ENCODE data around the gene ADAMTSL1. TPM values are rescaled to one million over a fixed set of nuclear protein-coding genes. Genes with fewer than 3 reads are reported as not detected.

Gene ADAMTSL1
- total RNA-seq, 2 experiments from 2014 or later = not detected

GRCh38 chr9:18555105-18555883 lies 81.3 kb downstream of the ADAMTSL1 start:
- Mint-ChIP-seq H3K27ac (no peak overlapping the region), H3K9me3 (peaks cover 4% of the 10 kb centered on the region), H3K36me3 (ENCODE audit: low read depth) (no peaks in the 10 kb centered on the region), H3K27me3 (no peaks in the 10 kb centered on the region), H3K4me3 (no peak overlapping the region), H3K4me1 (ENCODE audit: low read depth) (no peaks in the 10 kb centered on the region)
- ATAC-seq (no peak), DNase-seq (no peak)
- ChIA-PET POLR2A (no interaction called here), CTCF (no interaction called here)
- TF ChIP-seq, protein P1, sequence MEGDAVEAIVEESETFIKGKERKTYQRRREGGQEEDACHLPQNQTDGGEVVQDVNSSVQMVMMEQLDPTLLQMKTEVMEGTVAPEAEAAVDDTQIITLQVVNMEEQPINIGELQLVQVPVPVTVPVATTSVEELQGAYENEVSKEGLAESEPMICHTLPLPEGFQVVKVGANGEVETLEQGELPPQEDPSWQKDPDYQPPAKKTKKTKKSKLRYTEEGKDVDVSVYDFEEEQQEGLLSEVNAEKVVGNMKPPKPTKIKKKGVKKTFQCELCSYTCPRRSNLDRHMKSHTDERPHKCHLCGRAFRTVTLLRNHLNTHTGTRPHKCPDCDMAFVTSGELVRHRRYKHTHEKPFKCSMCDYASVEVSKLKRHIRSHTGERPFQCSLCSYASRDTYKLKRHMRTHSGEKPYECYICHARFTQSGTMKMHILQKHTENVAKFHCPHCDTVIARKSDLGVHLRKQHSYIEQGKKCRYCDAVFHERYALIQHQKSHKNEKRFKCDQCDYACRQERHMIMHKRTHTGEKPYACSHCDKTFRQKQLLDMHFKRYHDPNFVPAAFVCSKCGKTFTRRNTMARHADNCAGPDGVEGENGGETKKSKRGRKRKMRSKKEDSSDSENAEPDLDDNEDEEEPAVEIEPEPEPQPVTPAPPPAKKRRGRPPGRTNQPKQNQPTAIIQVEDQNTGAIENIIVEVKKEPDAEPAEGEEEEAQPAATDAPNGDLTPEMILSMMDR (IDR thresholded peaks at IDR 0.05) = no peak
- intact Hi-C loops (cut with micrococcal nuclease) = no loop called here

GRCh38 chr9:18564018-18564880 lies 90.3 kb downstream of the ADAMTSL1 start:
- intact Hi-C loops (cut with micrococcal nuclease) = no loop called here
- no peaks in the 10 kb centered on the region for H3K36me3 Mint-ChIP-seq (ENCODE audit: low read depth)
- TF ChIP-seq, protein P1 (IDR thresholded peaks at IDR 0.05) = no peak

GRCh38 chr9:18566121-18566520 lies 92.2 kb downstream of the ADAMTSL1 start:
- Mint-ChIP-seq H3K4me1 (ENCODE audit: low read depth) (no peaks in the 10 kb centered on the region), H3K36me3 (ENCODE audit: low read depth) (no peaks in the 10 kb centered on the region), H3K27me3 (no peaks in the 10 kb centered on the region), H3K9me3 (peaks cover 5% of the 10 kb centered on the region), H3K4me3 (no peak overlapping the region), H3K27ac (no peak overlapping the region)
- intact Hi-C loops (cut with micrococcal nuclease) = no loop called here
- ChIA-PET POLR2A (no interaction called here), CTCF (no interaction called here)
- ATAC-seq = no peak
- TF ChIP-seq, protein P1 (IDR thresholded peaks at IDR 0.05) = no peak
- DNase-seq = no peak

More at GRCh38 chr9:18564018-18564880, 90.3 kb downstream of the ADAMTSL1 start:
- ChIA-PET CTCF (no interaction called here), POLR2A (no interaction called here)
- H3K9me3 Mint-ChIP-seq = peaks cover 9% of the 10 kb centered on the region
- ATAC-seq = no peak
- H3K27ac Mint-ChIP-seq = no peak overlapping the region
- no peaks in the 10 kb centered on the region for H3K4me1 Mint-ChIP-seq (ENCODE audit: low read depth)
- H3K4me3 Mint-ChIP-seq = no peak overlapping the region
- H3K27me3 Mint-ChIP-seq = no peaks in the 10 kb centered on the region
- DNase-seq = no peak

DNA sequence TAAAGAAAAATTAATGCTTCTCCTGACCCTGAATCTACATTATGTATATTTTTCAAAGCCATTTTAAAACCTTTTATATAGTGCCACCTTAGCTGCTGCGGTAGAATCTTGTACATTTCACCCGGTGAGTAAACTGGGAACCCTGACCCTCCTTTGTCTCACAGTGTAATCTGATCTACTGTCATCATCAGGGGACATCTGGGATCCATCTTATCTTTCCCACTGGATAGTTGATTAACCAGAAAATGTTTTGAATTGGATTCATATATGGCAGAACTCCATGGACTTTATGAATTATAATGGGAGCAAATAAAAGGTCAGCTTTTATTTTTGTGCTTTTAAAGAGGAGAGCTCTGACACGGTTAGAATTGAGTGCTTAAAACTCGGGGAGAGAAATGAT lies 95.0 kb downstream of the ADAMTSL1 start:
- no peaks in the 10 kb centered on the region for H3K4me1 Mint-ChIP-seq (ENCODE audit: low read depth)
- ATAC-seq (no peak), DNase-seq (no peak)
- no peaks in the 10 kb centered on the region for H3K27me3 Mint-ChIP-seq
- TF ChIP-seq, protein P1 (IDR thresholded peaks at IDR 0.05) = no peak
- H3K9me3 Mint-ChIP-seq = no peaks in the 10 kb centered on the region
- ChIA-PET POLR2A (no interaction called here), CTCF (no interaction called here)
- no peak overlapping the region for H3K27ac Mint-ChIP-seq
- intact Hi-C loops (cut with micrococcal nuclease) = no loop called here
- no peak overlapping the region for H3K4me3 Mint-ChIP-seq
- no peaks in the 10 kb centered on the region for H3K36me3 Mint-ChIP-seq (ENCODE audit: low read depth)
